Mesothelial cell of epicardium (in vitro differentiated cells): ENCODE results near the gene EXOC4. TPM values are rescaled to one million over a fixed set of nuclear protein-coding genes. Genes with fewer than 3 reads are reported as not detected.

Experiments
- DNase-seq, 2 experiments: peaks; one replicate each; pipeline ENCODE4 v3.0.0; 2021; ENCODE audit warnings: low spot score in 2 of 2; ENCODE audit not compliant: unreplicated experiment in 2 of 2
- H3K27ac Mint-ChIP-seq: 2 replicates; pipeline ENCODE4 v1.8.0; 2021; ENCODE audit warnings: mixed read lengths
- H3K27me3 Mint-ChIP-seq: 2 replicates; pipeline ENCODE4 v1.8.0; 2021; ENCODE audit warnings: low read depth, mixed read lengths
- H3K36me3 Mint-ChIP-seq: 2 replicates; pipeline ENCODE4 v1.8.0; 2021; ENCODE audit warnings: mixed read lengths
- H3K4me1 Mint-ChIP-seq: 2 replicates; pipeline ENCODE4 v1.8.0; 2021; ENCODE audit warnings: mixed read lengths
- H3K4me3 Mint-ChIP-seq: 2 replicates; pipeline ENCODE4 v1.8.0; 2021; ENCODE audit warnings: mild to moderate bottlenecking, moderate library complexity, mixed read lengths
- H3K9me3 Mint-ChIP-seq: 2 replicates; pipeline ENCODE4 v1.8.0; 2021; ENCODE audit warnings: mixed read lengths
- CTCF ChIP-seq: fragments of 200-600 bp; sonication (generic); IDR thresholded peaks from one replicate; pipeline ENCODE4 v1.5.0; 2021; ENCODE audit warnings: antibody characterized with exemption; ENCODE audit not compliant: unreplicated experiment
- total RNA-seq: library from RNA; stranded (reverse); gene quantifications from 3 replicates; pipeline ENCODE4 v1.2.1, GENCODE V29; 2021

Gene EXOC4
- total RNA-seq, 1 donor from 2014 or later, result 105 TPM

DNA sequence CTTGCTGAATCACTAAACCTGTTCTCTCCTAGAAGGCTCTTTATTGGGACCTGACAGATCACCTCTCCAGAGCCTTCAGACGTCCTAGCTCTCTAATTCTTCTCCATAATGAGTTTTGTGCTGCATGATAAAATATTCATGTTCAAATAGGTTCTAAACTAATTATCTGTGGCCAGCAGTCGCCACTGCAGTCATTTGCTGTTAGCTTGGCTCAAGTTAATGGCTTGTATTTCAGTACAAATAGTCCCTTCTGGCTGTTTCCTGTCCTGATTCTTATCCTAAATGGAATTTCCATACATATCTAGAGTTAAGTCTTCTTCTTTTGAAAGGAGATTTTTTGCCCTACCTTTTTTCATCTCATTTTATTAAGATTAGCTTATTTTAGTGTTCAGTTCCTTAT lies 303.2 kb downstream of the EXOC4 start:
- Mint-ChIP-seq H3K27ac (no peak overlapping the region), H3K9me3 (no peaks in the 10 kb centered on the region), H3K4me3 (no peak overlapping the region), H3K36me3 (no peaks in the 10 kb centered on the region), H3K27me3 (no peaks in the 10 kb centered on the region), H3K4me1 (peaks cover 16% of the 10 kb centered on the region)
- TF ChIP-seq CTCF, result no peak
- DNase-seq, result no peak

DNA sequence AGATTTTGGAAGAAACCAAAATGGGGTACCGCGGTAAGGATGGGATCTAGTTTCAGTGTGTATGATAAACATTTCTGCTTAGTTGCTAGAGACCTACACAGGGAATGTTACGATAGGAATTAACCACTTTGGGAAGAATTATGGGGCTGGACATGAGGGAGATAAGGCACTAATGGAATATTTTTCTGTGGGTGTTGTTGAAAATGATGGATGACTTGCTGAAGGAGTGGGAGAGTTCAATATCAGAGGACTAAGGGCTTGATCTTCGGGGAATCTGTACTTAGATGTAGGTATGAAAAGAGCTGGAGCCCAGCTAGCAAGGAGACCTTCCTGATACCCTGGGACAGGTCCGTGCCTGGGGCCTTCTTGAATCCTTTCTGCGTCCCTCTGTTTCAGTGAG lies 303.7 kb downstream of the EXOC4 start:
- H3K9me3 Mint-ChIP-seq, result no peaks in the 10 kb centered on the region
- no peak for TF ChIP-seq CTCF
- peaks cover 14% of the 10 kb centered on the region for H3K4me1 Mint-ChIP-seq
- no peaks in the 10 kb centered on the region for H3K27me3 Mint-ChIP-seq
- no peak overlapping the region for H3K27ac Mint-ChIP-seq
- no peak overlapping the region for H3K4me3 Mint-ChIP-seq
- no peaks in the 10 kb centered on the region for H3K36me3 Mint-ChIP-seq
- DNase-seq, result no peak

DNA sequence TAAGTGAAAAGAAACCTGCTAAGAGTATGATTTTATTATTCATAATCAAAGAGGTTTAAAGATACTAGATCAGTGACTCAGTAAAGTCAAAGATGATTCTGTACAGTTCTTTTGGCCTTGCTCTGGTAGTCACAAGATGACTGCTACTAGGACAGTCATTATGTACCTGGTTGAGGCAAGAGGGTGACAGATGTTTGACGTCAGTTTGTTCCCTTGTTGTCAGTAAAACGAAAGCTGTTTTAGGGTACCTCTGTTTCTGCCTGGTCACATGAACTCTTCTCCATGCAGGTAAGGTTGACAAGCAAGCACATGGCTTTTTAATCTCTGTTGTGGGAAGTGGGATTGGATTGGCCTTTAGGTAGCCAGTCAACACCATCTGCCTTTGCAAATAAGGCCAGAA lies 308.0 kb downstream of the EXOC4 start:
- no peak overlapping the region for H3K27ac Mint-ChIP-seq
- no peak for DNase-seq
- H3K27me3 Mint-ChIP-seq, result no peaks in the 10 kb centered on the region
- H3K36me3 Mint-ChIP-seq, result no peaks in the 10 kb centered on the region
- TF ChIP-seq CTCF, result no peak
- no peaks in the 10 kb centered on the region for H3K9me3 Mint-ChIP-seq
- peaks cover 10% of the 10 kb centered on the region for H3K4me1 Mint-ChIP-seq
- H3K4me3 Mint-ChIP-seq, result no peak overlapping the region

- H3K9me3 Mint-ChIP-seq, result no peaks in the 10 kb centered on the region
- no peak for TF ChIP-seq CTCF
- H3K4me3 Mint-ChIP-seq, result no peak overlapping the region
- H3K36me3 Mint-ChIP-seq, result no peaks in the 10 kb centered on the region
- no peaks in the 10 kb centered on the region for H3K27me3 Mint-ChIP-seq
- no peak overlapping the region for H3K27ac Mint-ChIP-seq
- H3K4me1 Mint-ChIP-seq, result peaks cover 5% of the 10 kb centered on the region
- no peak for DNase-seq
Measured at GRCh38 chr7:133561396-133561795, 308.5 kb downstream of the EXOC4 start.

GRCh38 chr7:133562621-133563020 lies 309.7 kb downstream of the EXOC4 start:
- no peak for TF ChIP-seq CTCF
- H3K27me3 Mint-ChIP-seq, result no peaks in the 10 kb centered on the region
- no peaks in the 10 kb centered on the region for H3K36me3 Mint-ChIP-seq
- no peak overlapping the region for H3K4me3 Mint-ChIP-seq
- no peak for DNase-seq
- H3K27ac Mint-ChIP-seq, result no peak overlapping the region
- H3K9me3 Mint-ChIP-seq, result peaks cover 5% of the 10 kb centered on the region
- no peaks in the 10 kb centered on the region for H3K4me1 Mint-ChIP-seq

DNA sequence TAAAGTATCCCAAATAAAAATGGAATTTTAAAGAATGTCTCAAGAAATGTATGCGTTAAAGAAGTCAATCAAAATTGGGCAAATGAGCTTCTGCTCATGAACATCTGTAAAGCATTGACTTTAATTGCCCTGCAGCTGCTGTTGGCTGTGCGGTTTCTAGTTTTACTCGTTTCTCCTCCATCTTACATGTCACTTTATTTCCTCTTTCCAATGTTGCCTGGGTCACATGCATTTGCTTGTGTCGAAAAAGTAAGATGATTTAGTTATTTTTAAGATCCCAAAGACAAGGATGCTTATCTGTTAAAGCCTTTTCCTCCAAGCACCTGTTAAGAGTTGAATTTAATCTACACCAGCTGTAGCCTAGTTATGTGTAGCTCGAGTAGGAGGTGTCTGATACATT lies 310.4 kb downstream of the EXOC4 start:
- no peaks in the 10 kb centered on the region for H3K36me3 Mint-ChIP-seq
- H3K27me3 Mint-ChIP-seq, result no peaks in the 10 kb centered on the region
- H3K4me3 Mint-ChIP-seq, result no peak overlapping the region
- no peaks in the 10 kb centered on the region for H3K4me1 Mint-ChIP-seq
- H3K9me3 Mint-ChIP-seq, result peaks cover 5% of the 10 kb centered on the region
- no peak for DNase-seq
- H3K27ac Mint-ChIP-seq, result no peak overlapping the region
- TF ChIP-seq CTCF, result no peak
